Large intestine (tissue), 3 donors: ENCODE measurements around the gene AFTPH. TPM values are rescaled to one million over a fixed set of nuclear protein-coding genes. Genes with fewer than 3 reads are reported as not detected.

Experiments used
- DNase-seq, 2 donors: peaks; one replicate each; pipeline versions ENCODE4 v3.0.0 to v3.0.0-alpha.2; 2013
- H3K27ac ChIP-seq: one replicate; pipeline ENCODE4 v1.5.1; 2013; ENCODE audit warnings: low read length
- H3K27me3 ChIP-seq: 2 replicates; pipeline ENCODE4 v1.6.1; 2013; ENCODE audit warnings: low read length; ENCODE audit not compliant: control insufficient read depth, insufficient read depth
- H3K36me3 ChIP-seq: 2 replicates; pipeline ENCODE4 v1.6.1; 2013; ENCODE audit warnings: low read length; ENCODE audit not compliant: control insufficient read depth, insufficient read depth
- H3K4me1 ChIP-seq: one replicate; pipeline ENCODE4 v1.6.1; 2013; ENCODE audit warnings: low read length; ENCODE audit not compliant: control insufficient read depth, insufficient read depth
- H3K4me3 ChIP-seq: one replicate; pipeline ENCODE4 v1.5.1; 2013; ENCODE audit warnings: low read length
- H3K9me3 ChIP-seq: one replicate; pipeline ENCODE4 v1.6.1; 2013; ENCODE audit warnings: mild to moderate bottlenecking, low read depth, low read length, moderate library complexity; ENCODE audit not compliant: control insufficient read depth
- WGBS: methylation state at CpG from one replicate; pipeline ENCODE4 v1.1.5; 2013; ENCODE audit warnings: low lambda C conversion rate; ENCODE audit not compliant: insufficient coverage; 5-methylcytosine and 5-hydroxymethylcytosine counted together
- polyA plus RNA-seq: library from polyadenylated mRNA; unstranded; fragments of 120-200 nt; gene quantifications from one replicate; pipeline ENCODE4 v1.2.1, GENCODE V29; 2013

AFTPH gene
- polyA plus RNA-seq, 1 donor: 39.9 TPM

DNA sequence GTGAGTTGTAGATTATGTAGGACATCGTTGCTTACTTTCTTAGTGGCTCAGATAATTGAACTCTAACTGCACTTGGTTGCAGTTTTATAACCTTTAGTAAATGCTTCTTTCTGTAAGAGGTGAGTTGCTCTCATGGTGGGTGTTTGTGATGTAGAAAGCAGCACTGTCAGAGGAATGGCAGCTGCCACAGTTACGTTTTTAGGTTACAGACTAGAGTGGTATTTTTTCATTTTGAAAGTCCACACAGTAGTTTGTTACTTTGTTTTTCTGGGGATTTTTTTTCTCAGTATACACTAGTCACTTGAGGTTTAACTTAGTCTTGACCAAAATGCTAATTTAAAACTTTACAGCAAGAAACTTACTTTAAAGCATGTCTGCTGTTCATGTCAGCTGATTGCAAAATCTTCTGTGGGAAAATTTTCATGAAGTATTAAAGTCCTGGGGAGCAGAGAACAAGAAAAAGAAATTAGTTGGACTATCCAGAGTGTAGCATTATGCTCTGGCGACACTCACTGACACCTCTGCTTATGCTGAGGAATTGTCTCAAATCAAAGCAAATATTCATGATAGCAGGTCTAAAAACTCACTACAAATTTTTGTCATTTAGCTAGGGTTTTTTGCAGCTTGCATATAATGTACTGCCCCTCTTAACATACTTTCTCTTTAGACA is 14.8 kb downstream of the AFTPH start:
- Histone ChIP-seq H3K4me3 (no peak overlapping the region), H3K9me3 (no peaks in the 10 kb centered on the region), H3K36me3 (no peaks in the 10 kb centered on the region), H3K4me1 (peaks cover 5% of the 10 kb centered on the region), H3K27ac (no peak overlapping the region), H3K27me3 (no peaks in the 10 kb centered on the region)
- DNase-seq: no peak
- 70% methylated on average over 2 of the region's 3 CpGs for WGBS

DNA sequence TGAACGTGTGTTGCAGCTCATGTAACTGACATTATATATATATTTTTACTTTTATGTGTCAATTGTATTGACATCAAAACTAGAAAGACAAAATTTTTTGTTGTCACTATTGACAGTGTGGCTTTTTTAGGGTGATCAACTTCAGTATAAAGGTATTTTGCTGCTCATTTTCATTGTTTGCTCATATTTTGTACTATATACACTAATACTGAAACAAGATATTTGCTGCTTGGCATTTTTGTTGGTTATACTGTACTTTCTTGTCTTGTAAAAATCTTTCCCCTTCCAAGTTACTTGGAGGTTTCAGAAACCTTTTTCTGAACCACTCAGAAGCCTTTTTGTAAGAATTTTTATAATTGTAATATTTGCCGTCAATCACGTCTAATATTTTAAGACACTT is 16.5 kb downstream of the AFTPH start:
- Histone ChIP-seq H3K9me3 (no peaks in the 10 kb centered on the region), H3K36me3 (no peaks in the 10 kb centered on the region), H3K4me1 (peaks cover 5% of the 10 kb centered on the region), H3K27ac (no peak overlapping the region), H3K4me3 (no peak overlapping the region), H3K27me3 (no peaks in the 10 kb centered on the region)
- 61% methylated on average over 2 of the region's 3 CpGs for WGBS
- DNase-seq: no peak

DNA sequence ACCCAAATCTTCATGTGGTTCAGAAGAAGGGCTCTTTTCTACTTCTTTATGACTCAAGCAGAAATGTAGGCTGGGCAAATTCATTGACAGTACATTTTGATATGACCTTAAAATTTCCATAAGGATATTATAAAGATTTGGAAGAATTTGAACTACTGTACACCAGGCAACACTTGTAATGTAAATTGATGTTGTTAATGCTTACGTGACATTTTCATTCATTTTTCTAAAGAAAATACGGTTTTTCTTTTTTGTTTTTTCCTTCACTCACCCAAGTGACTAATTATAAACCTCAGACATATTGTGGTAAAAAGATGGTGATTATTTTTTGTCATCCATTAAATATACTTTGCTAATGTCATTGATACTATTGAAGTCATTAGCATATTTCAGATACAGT is 17.4 kb downstream of the AFTPH start:
- peaks cover 5% of the 10 kb centered on the region for H3K4me1 ChIP-seq
- H3K9me3 ChIP-seq: no peaks in the 10 kb centered on the region
- no peak overlapping the region for H3K27ac ChIP-seq
- 100% methylated on average over 2 of the region's 2 CpGs for WGBS
- DNase-seq: no peak
- H3K27me3 ChIP-seq: no peaks in the 10 kb centered on the region
- H3K4me3 ChIP-seq: no peak overlapping the region
- no peaks in the 10 kb centered on the region for H3K36me3 ChIP-seq

GRCh38 chr2:64542071-64543007 is 18.2 kb downstream of the AFTPH start:
- no peaks in the 10 kb centered on the region for H3K9me3 ChIP-seq
- no CpG with 5 or more reads among the region's 5 CpGs for WGBS
- no peaks in the 10 kb centered on the region for H3K36me3 ChIP-seq
- H3K27me3 ChIP-seq: no peaks in the 10 kb centered on the region
- H3K4me3 ChIP-seq: no peak overlapping the region
- no peak for DNase-seq
- no peak overlapping the region for H3K27ac ChIP-seq
- H3K4me1 ChIP-seq: peaks cover 5% of the 10 kb centered on the region

- H3K27me3 ChIP-seq: no peaks in the 10 kb centered on the region
- no peaks in the 10 kb centered on the region for H3K36me3 ChIP-seq
- DNase-seq: no peak
- no peak overlapping the region for H3K27ac ChIP-seq
- no peaks in the 10 kb centered on the region for H3K9me3 ChIP-seq
- peaks cover 5% of the 10 kb centered on the region for H3K4me1 ChIP-seq
- no peak overlapping the region for H3K4me3 ChIP-seq
Observed at GRCh38 chr2:64543008-64543697, 19.0 kb downstream of the AFTPH start.

GRCh38 chr2:64548761-64549160 is 24.6 kb downstream of the AFTPH start:
- no CpG with 5 or more reads among the region's 3 CpGs for WGBS
- Histone ChIP-seq H3K9me3 (no peaks in the 10 kb centered on the region), H3K4me3 (no peak overlapping the region), H3K4me1 (peaks cover under 1% of the 10 kb centered on the region), H3K27me3 (no peaks in the 10 kb centered on the region), H3K36me3 (no peaks in the 10 kb centered on the region), H3K27ac (peak overlapping the region; percentile 9)
- peak in 1 of 2 donors; percentile 9 for DNase-seq

GRCh38 chr2:64550042-64550441 is 25.9 kb downstream of the AFTPH start:
- H3K27me3 ChIP-seq: no peaks in the 10 kb centered on the region
- H3K4me3 ChIP-seq: no peak overlapping the region
- H3K27ac ChIP-seq: no peak overlapping the region
- H3K9me3 ChIP-seq: no peaks in the 10 kb centered on the region
- H3K36me3 ChIP-seq: no peaks in the 10 kb centered on the region
- H3K4me1 ChIP-seq: no peaks in the 10 kb centered on the region
- whole genome bisulfite sequencing: no CpG with 5 or more reads among the region's 1 CpG
- no peak for DNase-seq

GRCh38 chr2:64551851-64552250 is 27.7 kb downstream of the AFTPH start:
- WGBS: no CpG with 5 or more reads among the region's 1 CpG
- no peaks in the 10 kb centered on the region for H3K4me1 ChIP-seq
- no peak overlapping the region for H3K4me3 ChIP-seq
- H3K36me3 ChIP-seq: no peaks in the 10 kb centered on the region
- no peaks in the 10 kb centered on the region for H3K27me3 ChIP-seq
- H3K27ac ChIP-seq: no peak overlapping the region
- DNase-seq: no peak
- no peaks in the 10 kb centered on the region for H3K9me3 ChIP-seq

DNA sequence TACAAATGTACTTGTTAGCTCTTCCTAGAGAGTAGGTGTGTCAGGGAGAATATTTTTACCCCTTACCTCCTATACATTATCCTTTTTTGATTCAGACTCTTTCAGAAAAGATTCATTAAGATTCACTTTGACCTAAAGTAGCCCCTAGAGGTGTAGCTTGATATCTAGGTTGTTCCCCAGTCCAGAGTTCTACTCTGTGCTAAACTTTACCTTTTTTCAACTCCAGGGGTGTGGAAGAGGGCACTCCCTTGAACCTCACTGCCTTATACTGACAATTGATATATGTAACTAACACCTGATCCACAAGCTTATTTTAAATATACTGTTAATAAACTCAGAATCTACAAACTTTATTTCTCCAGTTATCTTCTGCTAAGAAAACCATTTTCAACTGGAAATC is 30.0 kb downstream of the AFTPH start:
- Histone ChIP-seq H3K27ac (no peak overlapping the region), H3K4me3 (no peak overlapping the region), H3K27me3 (no peaks in the 10 kb centered on the region), H3K4me1 (no peaks in the 10 kb centered on the region), H3K36me3 (peaks cover 7% of the 10 kb centered on the region), H3K9me3 (no peaks in the 10 kb centered on the region)
- DNase-seq: no peak

- Histone ChIP-seq H3K27me3 (no peaks in the 10 kb centered on the region), H3K36me3 (peaks cover 7% of the 10 kb centered on the region), H3K27ac (no peak overlapping the region), H3K4me3 (no peak overlapping the region), H3K4me1 (no peaks in the 10 kb centered on the region), H3K9me3 (no peaks in the 10 kb centered on the region)
- no peak for DNase-seq
- WGBS: 80% methylated on average over 1 of the region's 4 CpGs
Observed at GRCh38 chr2:64558445-64559081, 34.4 kb downstream of the AFTPH start.
